ENCODE measurements around the gene RPUSD3.

DNA sequence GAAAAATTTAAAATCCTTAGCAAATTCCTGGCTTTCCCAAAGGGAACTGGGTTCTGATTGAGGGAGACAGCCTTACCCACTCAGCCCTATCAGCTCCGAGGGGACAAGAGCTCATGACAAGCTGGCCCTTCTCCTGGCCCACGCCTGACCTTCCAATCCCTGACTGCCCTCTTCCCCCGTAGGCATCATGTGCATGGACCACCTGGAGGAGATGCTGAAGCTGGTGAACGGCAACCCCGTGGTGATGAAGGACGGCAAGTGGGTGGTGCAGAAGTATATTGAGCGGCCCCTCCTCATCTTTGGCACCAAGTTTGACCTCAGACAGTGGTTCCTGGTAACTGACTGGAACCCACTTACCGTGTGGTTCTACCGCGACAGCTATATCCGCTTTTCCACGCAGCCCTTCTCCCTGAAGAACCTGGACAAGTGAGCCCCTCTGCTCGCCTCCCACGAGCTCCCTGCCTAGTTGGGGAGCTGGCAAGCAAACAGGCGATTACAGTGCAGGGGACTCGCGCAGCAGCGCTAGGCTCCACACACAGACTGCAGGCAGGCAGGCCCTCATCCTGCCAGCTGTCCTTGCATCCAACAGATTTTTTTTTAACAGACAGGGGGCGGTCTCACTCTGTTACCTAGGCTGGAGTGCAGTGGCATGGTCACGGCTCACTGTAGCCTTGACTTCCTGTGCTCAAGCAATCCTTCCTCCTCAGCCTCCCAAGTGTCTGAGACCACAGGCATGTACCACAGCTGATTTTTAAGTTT, 16.8 kb downstream of the RPUSD3 start:
- TF ChIP-seq TEAD4 (IDR thresholded peaks at IDR 0.05) (no peak), EGR1 (IDR thresholded peaks at IDR 0.05) (no peak), ZBTB7A (IDR thresholded peaks at IDR 0.05; ENCODE audit: low read depth) (no peak), TCF12 (IDR thresholded peaks at IDR 0.05; ENCODE audit: low read depth) (no peak), RAD21 (IDR thresholded peaks at IDR 0.05; ENCODE audit: low read depth) (peak; percentile 62), CEBPB (IDR thresholded peaks at IDR 0.05) (no peak), NFIC (IDR thresholded peaks at IDR 0.05) (no peak), YY1 (IDR thresholded peaks at IDR 0.05; ENCODE audit: low read depth) (no peak), FOXM1 (IDR thresholded peaks at IDR 0.05; ENCODE audit: borderline replicate concordance, low read depth) (no peak)
- TF ChIP-seq, protein P1, sequence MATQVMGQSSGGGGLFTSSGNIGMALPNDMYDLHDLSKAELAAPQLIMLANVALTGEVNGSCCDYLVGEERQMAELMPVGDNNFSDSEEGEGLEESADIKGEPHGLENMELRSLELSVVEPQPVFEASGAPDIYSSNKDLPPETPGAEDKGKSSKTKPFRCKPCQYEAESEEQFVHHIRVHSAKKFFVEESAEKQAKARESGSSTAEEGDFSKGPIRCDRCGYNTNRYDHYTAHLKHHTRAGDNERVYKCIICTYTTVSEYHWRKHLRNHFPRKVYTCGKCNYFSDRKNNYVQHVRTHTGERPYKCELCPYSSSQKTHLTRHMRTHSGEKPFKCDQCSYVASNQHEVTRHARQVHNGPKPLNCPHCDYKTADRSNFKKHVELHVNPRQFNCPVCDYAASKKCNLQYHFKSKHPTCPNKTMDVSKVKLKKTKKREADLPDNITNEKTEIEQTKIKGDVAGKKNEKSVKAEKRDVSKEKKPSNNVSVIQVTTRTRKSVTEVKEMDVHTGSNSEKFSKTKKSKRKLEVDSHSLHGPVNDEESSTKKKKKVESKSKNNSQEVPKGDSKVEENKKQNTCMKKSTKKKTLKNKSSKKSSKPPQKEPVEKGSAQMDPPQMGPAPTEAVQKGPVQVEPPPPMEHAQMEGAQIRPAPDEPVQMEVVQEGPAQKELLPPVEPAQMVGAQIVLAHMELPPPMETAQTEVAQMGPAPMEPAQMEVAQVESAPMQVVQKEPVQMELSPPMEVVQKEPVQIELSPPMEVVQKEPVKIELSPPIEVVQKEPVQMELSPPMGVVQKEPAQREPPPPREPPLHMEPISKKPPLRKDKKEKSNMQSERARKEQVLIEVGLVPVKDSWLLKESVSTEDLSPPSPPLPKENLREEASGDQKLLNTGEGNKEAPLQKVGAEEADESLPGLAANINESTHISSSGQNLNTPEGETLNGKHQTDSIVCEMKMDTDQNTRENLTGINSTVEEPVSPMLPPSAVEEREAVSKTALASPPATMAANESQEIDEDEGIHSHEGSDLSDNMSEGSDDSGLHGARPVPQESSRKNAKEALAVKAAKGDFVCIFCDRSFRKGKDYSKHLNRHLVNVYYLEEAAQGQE (IDR thresholded peaks at IDR 0.05; ENCODE audit: low read depth): no peak
- TF ChIP-seq, protein P2, sequence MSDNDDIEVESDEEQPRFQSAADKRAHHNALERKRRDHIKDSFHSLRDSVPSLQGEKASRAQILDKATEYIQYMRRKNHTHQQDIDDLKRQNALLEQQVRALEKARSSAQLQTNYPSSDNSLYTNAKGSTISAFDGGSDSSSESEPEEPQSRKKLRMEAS (IDR thresholded peaks at IDR 0.05): no peak
